Upper lobe of left lung (tissue), 6 donors: ENCODE data around the gene TRMT6. TPM values are rescaled to one million over a fixed set of nuclear protein-coding genes. Genes with fewer than 3 reads are reported as not detected.
A peak's percentile ranks its signal among the peaks of the same experiment; 100 is the strongest.

ENCODE experiments used
- ATAC-seq, 2 donors: fragments of 200-7000 bp; cut with Tn5 transposase; one replicate each; pipeline ENCODE4 v1.9.1; 2022; ENCODE audit warnings: mild to moderate bottlenecking in 2 of 2, moderate library complexity in 2 of 2; ENCODE audit not compliant: low FRiP score in 2 of 2
- DNase-seq, 2 donors: peaks; one replicate each; pipeline ENCODE4 v3.0.0-alpha.2; 2019 to 2020
- H3K27ac ChIP-seq, 4 donors: fragments of 200-600 bp; sonication (generic); one replicate each; pipeline ENCODE4 v1.5.1; 2016 to 2019
- H3K27me3 ChIP-seq, 4 donors: fragments of 200-600 bp; sonication (generic); one replicate each; pipeline ENCODE4 v1.5.1; 2017 to 2019
- H3K36me3 ChIP-seq, 4 donors: fragments of 200-600 bp; sonication (generic); one replicate each; pipeline ENCODE4 v1.5.1; 2016 to 2019
- H3K4me1 ChIP-seq, 4 donors: fragments of 200-600 bp; sonication (generic); one replicate each; pipeline ENCODE4 v1.5.1; 2018 to 2019
- H3K4me3 ChIP-seq, 4 donors: fragments of 200-600 bp; sonication (generic); one replicate each; pipeline ENCODE4 v1.5.1; 2017 to 2019; ENCODE audit warnings: mild to moderate bottlenecking in 2 of 4, moderate library complexity in 1 of 4
- H3K9me3 ChIP-seq, 4 donors: fragments of 200-600 bp; sonication (generic); one replicate each; pipeline ENCODE4 v1.5.1; 2018 to 2019
- EP300 ChIP-seq, 4 donors: sonication (generic); formaldehyde crosslinking; IDR thresholded peaks; one replicate each; pipeline ENCODE4 v1.5.1; 2017; ENCODE audit warnings: antibody characterized with exemption in 4 of 4, control low read depth in 2 of 4
- POLR2A ChIP-seq, 4 donors: fragments of 450-650 bp; IDR thresholded peaks; one replicate each; pipeline ENCODE4 v1.5.1; 2016 to 2017; ENCODE audit warnings: antibody characterized with exemption in 4 of 4, mild to moderate bottlenecking in 2 of 4
- POLR2AphosphoS5 ChIP-seq, 2 donors: sonication (generic); formaldehyde crosslinking; IDR thresholded peaks; one replicate each; pipeline ENCODE4 v1.5.1; 2017; ENCODE audit warnings: antibody characterized with exemption in 2 of 2
- WGBS, 2 donors: methylation state at CpG; one replicate each; pipeline ENCODE4 v1.1.5; 2017 to 2018; 5-methylcytosine and 5-hydroxymethylcytosine counted together
- total RNA-seq, 6 donors: library from RNA; depleted of rRNA in 4 of 6; stranded (reverse); fragments of >200 nt in 4 of 6; gene quantifications; one replicate each; pipeline versions ENCODE4 v1.1.0 to v1.2.1, GENCODE V29; 2016 to 2021
- TF ChIP-seq, protein P1 (sequence below), 6 experiments: fragments of 450-650 bp in 4 of 6; fragments of 200-600 bp in 2 of 6; sonication (generic) in 2 of 6; IDR thresholded peaks; one replicate each; pipeline ENCODE4 v1.5.1; 2016 to 2019; ENCODE audit warnings: antibody characterized with exemption in 6 of 6
- donor health status: DM: no; HTN: no; CAD: no; lungs with moderate emphysema.
- donor health status: DM: no; HTN: yes; CAD: no; lungs with severe emphysema.

Gene TRMT6, protein sequence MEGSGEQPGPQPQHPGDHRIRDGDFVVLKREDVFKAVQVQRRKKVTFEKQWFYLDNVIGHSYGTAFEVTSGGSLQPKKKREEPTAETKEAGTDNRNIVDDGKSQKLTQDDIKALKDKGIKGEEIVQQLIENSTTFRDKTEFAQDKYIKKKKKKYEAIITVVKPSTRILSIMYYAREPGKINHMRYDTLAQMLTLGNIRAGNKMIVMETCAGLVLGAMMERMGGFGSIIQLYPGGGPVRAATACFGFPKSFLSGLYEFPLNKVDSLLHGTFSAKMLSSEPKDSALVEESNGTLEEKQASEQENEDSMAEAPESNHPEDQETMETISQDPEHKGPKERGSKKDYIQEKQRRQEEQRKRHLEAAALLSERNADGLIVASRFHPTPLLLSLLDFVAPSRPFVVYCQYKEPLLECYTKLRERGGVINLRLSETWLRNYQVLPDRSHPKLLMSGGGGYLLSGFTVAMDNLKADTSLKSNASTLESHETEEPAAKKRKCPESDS
- total RNA-seq, result 10 to 100 TPM in 2 of 6 donors, 1 to 10 TPM in 4; 3.9 to 14.3 (median 7.7) TPM

DNA sequence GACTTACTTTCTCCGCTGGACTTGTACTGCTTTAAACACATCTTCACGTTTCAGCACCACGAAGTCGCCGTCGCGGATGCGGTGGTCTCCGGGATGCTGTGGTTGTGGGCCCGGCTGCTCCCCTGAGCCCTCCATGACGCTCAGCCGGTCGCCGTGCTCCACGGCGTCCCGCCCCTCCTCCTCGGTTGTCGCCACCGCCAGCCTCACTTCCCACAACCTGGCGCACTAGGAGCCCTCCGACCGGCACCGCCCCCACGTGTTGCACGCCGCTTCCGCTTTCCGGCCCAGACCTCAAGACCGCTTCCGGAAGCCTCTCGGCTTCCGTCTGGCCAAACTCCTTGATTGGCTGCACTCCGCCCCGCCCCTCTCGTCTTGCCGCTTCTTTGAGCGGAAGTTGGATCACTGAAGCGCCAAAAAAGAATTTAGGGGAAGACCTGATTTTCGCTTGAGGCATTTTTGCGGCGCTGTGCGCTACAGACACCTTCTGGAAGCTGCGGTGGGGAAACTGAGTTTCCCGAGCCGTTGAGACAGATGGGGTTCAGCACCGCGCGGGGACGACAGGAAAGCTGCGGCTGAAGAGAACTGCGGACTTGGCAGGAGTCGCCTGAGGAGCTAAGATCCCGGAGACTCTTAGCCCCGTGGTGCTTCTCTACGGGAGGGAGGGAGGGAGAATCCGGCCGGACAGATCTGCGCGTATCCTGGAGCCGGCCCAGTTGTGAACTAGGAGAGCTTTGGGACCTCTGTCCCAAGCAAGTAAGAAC, at the start of gene TRMT6, which contains the start of gene MCM8:
TRMT6 (minus strand) TSS at position 263 of the 761 bp plus-strand sequence; CDS start at position 135, 128 bp downstream.
MCM8 (plus strand) TSS at position 382 of the 761 bp plus-strand sequence. CDS start 1,364 bp downstream, outside the sequence.
- DNase-seq, result peak; percentile 96 to 97
- WGBS, 2 donors, result 0 to 1% methylated on average over 20 to 61 of the region's 61 CpGs
- H3K4me3 ChIP-seq, result peak within 1 kb of the TSS; percentile 64 to 89 (median 80)
- peak; percentile 98 to 100 for ATAC-seq
- peak in 1 of 4 donors; percentile 87 for TF ChIP-seq EP300 (IDR thresholded peaks at IDR 0.05)
- peak; percentile 86 to 91 for TF ChIP-seq POLR2AphosphoS5 (IDR thresholded peaks at IDR 0.05)
- TF ChIP-seq, protein P1, sequence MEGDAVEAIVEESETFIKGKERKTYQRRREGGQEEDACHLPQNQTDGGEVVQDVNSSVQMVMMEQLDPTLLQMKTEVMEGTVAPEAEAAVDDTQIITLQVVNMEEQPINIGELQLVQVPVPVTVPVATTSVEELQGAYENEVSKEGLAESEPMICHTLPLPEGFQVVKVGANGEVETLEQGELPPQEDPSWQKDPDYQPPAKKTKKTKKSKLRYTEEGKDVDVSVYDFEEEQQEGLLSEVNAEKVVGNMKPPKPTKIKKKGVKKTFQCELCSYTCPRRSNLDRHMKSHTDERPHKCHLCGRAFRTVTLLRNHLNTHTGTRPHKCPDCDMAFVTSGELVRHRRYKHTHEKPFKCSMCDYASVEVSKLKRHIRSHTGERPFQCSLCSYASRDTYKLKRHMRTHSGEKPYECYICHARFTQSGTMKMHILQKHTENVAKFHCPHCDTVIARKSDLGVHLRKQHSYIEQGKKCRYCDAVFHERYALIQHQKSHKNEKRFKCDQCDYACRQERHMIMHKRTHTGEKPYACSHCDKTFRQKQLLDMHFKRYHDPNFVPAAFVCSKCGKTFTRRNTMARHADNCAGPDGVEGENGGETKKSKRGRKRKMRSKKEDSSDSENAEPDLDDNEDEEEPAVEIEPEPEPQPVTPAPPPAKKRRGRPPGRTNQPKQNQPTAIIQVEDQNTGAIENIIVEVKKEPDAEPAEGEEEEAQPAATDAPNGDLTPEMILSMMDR (IDR thresholded peaks at IDR 0.05), result peak in 2 of 6 experiments; percentile 3 to 8
- TF ChIP-seq POLR2A (IDR thresholded peaks at IDR 0.05), result peak in 3 of 4 donors; percentile 17 to 56 (median 23)
- no peaks in the 10 kb centered on the region for H3K27me3 ChIP-seq
- peak within 1 kb of the TSS; percentile 51 to 80 (median 78) for H3K27ac ChIP-seq
- peaks cover 16 to 34% (median 24%) of the 10 kb centered on the region in 4 donors for H3K4me1 ChIP-seq
- H3K36me3 ChIP-seq, result peaks cover 0 to 32% (median 14%) of the 10 kb centered on the region in 4 donors
- no peaks in the 10 kb centered on the region for H3K9me3 ChIP-seq

DNA sequence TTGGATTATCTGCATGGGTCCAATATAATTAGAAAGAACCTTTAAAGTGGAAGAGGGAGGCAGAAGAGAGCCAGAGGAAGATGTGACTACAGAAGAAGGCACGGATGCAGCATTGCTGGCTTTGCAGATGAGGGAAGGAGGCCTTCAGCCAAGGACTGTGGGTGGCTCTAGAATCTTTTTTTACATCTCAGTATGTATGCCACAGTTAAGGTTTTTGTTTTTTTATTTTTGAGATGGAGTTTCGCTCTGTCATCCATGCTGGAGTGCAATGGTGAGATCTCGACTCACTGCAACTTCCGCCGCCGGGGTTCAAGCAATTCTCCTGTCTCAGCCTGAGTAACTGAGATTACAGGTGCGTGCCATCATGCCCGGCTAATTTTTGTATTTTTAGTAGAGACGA, 49.5 kb upstream of the TRMT6 start:
- peaks cover 0 to 7% (median 0%) of the 10 kb centered on the region in 4 donors for H3K36me3 ChIP-seq
- no peak for ATAC-seq
- H3K4me3 ChIP-seq, result no peak overlapping the region
- TF ChIP-seq POLR2AphosphoS5 (IDR thresholded peaks at IDR 0.05) (no peak), POLR2A (IDR thresholded peaks at IDR 0.05) (no peak), EP300 (IDR thresholded peaks at IDR 0.05) (no peak)
- TF ChIP-seq, protein P1 (IDR thresholded peaks at IDR 0.05), result no peak
- WGBS, 2 donors, result 95 to 96% methylated on average over 9 of the region's 9 CpGs
- H3K27me3 ChIP-seq, result no peaks in the 10 kb centered on the region
- no peak for DNase-seq
- no peak overlapping the region for H3K27ac ChIP-seq
- peaks cover 0 to 3% (median 0%) of the 10 kb centered on the region in 4 donors for H3K4me1 ChIP-seq
- H3K9me3 ChIP-seq, result no peaks in the 10 kb centered on the region

DNA sequence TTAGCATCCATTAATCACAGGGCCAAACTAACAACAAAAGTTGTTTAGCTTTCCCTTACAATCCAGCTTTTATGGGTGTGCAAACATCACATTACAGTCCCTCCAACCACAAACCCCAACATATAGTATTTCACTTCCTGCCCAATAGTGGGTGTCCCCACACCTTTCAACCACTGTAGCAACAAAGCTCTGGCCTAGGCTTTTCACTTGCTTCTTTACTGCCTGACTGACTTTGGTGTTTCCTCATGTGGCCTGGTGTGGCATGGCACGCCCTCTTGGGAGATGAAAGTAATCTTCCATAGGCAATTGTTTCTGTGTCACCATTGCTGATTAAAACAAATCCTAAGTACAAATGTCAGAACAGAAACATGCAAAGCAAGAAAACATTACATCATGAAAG, 46.4 kb upstream of the TRMT6 start:
- Histone ChIP-seq H3K4me3 (no peak overlapping the region), H3K9me3 (no peaks in the 10 kb centered on the region), H3K36me3 (peaks cover 0 to 7% (median 5%) of the 10 kb centered on the region in 4 donors), H3K4me1 (no peaks in the 10 kb centered on the region), H3K27me3 (no peaks in the 10 kb centered on the region), H3K27ac (no peak overlapping the region)
- WGBS, 2 donors, result 80 to 85% methylated on average over 1 of the region's 1 CpG
- no peak for ATAC-seq
- DNase-seq, result no peak
- no peak for TF ChIP-seq POLR2A (IDR thresholded peaks at IDR 0.05)
- TF ChIP-seq EP300 (IDR thresholded peaks at IDR 0.05), result no peak
- TF ChIP-seq POLR2AphosphoS5 (IDR thresholded peaks at IDR 0.05), result no peak
- TF ChIP-seq, protein P1 (IDR thresholded peaks at IDR 0.05), result peak in 1 of 6 experiments; percentile 4

DNA sequence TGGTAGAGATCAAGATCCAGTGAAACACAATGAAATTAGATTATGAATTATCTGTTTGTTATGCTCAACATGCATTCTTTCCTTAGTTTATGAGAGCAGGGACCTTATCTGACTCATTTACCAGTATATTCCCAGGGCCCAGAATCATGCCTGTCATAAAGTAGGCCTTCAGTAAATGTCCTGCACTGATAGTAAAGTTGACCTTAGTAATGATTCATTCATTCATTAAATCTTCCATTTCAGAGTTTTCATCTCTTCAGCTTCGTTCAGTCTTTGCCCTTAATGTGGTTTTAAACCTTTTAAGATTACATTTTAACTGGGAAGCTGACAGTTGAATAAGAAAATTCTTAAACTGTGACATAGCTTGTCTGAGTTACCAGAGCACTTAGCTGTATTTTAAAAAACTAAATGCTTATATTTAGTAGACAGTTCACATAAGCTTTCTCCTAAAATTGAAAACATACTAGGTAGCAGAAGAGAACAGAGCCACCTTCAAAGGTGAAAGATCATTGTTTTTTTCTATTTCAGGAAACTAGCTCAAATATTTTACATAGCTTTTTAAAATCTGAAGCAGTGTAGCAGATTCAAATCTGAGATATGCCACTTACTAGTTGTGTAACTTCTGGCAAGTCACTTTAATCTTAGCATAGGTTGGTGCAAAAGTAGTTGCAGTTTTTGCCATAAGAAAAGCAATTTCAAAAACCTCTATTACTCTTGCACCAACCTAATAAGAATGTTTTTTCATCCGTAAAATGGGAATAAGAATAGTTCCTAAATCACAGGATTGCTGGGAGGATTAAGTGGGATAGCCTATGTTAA, 41.5 kb upstream of the TRMT6 start:
- no peak overlapping the region for H3K27ac ChIP-seq
- H3K9me3 ChIP-seq, result no peaks in the 10 kb centered on the region
- peaks cover 0 to 13% (median 6%) of the 10 kb centered on the region in 4 donors for H3K36me3 ChIP-seq
- no peaks in the 10 kb centered on the region for H3K27me3 ChIP-seq
- TF ChIP-seq, protein P1 (IDR thresholded peaks at IDR 0.05), result no peak
- TF ChIP-seq POLR2A (IDR thresholded peaks at IDR 0.05) (no peak), POLR2AphosphoS5 (IDR thresholded peaks at IDR 0.05) (no peak), EP300 (IDR thresholded peaks at IDR 0.05) (no peak)
- no peaks in the 10 kb centered on the region for H3K4me1 ChIP-seq
- no peak overlapping the region for H3K4me3 ChIP-seq
- DNase-seq (no peak), ATAC-seq (no peak)
- 87 to 88% methylated on average over 2 of the region's 2 CpGs for WGBS, 2 donors
